Measurements from ENCODE around the gene GAK. TPM values are rescaled to one million over a fixed set of nuclear protein-coding genes. Genes with fewer than 3 reads are reported as not detected.

Gene GAK
- total RNA-seq, 1 donor from 2014 or later: 97.1 TPM

DNA sequence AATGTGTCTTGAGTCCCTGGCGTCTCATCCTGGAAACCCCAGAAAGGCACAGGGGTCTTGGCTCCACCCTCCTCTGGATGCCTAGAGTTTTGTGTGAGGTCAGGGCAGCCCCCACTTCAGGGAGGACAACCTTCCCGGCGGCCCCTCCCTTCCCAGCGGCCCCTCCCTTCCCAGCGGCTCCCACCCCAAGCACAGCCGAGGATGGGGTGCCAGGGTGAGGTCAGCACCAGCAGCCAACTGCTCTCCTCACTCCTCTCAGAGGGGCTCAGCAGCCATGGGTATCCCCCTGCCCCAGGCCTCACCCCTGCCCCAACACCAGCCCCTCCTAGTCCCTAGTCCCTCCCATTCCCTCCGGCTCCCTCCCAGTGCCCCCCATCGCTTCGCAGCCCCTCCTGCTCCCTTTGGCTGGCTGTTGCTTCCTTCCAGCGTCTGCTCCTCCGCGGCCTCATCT lies 23.8 kb upstream of the GAK start:
- TF ChIP-seq, protein P1, sequence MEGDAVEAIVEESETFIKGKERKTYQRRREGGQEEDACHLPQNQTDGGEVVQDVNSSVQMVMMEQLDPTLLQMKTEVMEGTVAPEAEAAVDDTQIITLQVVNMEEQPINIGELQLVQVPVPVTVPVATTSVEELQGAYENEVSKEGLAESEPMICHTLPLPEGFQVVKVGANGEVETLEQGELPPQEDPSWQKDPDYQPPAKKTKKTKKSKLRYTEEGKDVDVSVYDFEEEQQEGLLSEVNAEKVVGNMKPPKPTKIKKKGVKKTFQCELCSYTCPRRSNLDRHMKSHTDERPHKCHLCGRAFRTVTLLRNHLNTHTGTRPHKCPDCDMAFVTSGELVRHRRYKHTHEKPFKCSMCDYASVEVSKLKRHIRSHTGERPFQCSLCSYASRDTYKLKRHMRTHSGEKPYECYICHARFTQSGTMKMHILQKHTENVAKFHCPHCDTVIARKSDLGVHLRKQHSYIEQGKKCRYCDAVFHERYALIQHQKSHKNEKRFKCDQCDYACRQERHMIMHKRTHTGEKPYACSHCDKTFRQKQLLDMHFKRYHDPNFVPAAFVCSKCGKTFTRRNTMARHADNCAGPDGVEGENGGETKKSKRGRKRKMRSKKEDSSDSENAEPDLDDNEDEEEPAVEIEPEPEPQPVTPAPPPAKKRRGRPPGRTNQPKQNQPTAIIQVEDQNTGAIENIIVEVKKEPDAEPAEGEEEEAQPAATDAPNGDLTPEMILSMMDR (conservative IDR thresholded peaks at IDR 0.05): no peak
- no peaks in the 10 kb centered on the region for H3K27me3 Mint-ChIP-seq
- H3K27ac Mint-ChIP-seq: no peak overlapping the region
- no peak for DNase-seq (ENCODE audit: extremely low spot score, unreplicated experiment)
- H3K36me3 Mint-ChIP-seq: no peaks in the 10 kb centered on the region
- H3K4me3 Mint-ChIP-seq: no peak overlapping the region
- no peaks in the 10 kb centered on the region for H3K4me1 Mint-ChIP-seq (ENCODE audit: unreplicated experiment)
- H3K9me3 Mint-ChIP-seq: no peaks in the 10 kb centered on the region

DNA sequence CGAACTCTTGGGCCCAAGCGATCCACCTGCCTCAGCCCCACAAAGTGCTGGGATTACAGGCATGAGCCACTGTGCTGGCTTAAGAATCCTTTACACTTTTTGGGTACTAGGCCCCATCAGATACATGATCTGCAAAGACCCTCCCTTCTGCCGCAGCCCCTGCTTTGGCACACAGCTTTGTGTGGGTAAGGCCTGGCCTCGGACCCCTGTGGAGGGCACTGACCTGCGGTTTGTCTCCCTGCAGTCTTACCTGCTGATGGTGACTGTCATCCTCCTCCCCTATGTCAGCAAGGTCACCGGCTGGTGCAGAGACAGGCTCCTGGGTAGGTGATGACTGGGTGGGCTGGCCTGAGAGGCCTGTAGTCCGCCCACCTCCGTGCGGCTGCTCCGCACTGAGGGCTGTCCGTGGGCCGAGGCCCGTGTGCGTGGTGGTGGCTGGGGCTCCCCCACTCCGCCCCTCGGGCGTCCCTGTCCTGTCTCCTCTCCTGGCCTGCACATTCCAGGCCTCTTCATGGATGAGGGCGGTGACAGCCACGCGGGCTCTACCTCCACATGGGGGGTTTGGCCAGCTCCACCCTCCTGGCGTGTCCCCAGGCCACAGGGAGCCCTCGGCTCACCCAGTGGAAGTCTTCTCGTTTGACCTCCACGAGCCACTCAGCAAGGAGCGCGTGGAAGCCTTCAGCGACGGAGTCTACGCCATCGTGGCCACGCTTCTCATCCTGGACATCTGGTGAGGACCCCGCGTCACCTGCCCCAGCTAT lies 23.2 kb upstream of the GAK start:
- Mint-ChIP-seq H3K27ac (no peak overlapping the region), H3K27me3 (no peaks in the 10 kb centered on the region), H3K36me3 (no peaks in the 10 kb centered on the region), H3K4me1 (ENCODE audit: unreplicated experiment) (no peaks in the 10 kb centered on the region), H3K9me3 (no peaks in the 10 kb centered on the region), H3K4me3 (no peak overlapping the region)
- TF ChIP-seq, protein P1 (conservative IDR thresholded peaks at IDR 0.05): no peak
- no peak for DNase-seq (ENCODE audit: extremely low spot score, unreplicated experiment)

DNA sequence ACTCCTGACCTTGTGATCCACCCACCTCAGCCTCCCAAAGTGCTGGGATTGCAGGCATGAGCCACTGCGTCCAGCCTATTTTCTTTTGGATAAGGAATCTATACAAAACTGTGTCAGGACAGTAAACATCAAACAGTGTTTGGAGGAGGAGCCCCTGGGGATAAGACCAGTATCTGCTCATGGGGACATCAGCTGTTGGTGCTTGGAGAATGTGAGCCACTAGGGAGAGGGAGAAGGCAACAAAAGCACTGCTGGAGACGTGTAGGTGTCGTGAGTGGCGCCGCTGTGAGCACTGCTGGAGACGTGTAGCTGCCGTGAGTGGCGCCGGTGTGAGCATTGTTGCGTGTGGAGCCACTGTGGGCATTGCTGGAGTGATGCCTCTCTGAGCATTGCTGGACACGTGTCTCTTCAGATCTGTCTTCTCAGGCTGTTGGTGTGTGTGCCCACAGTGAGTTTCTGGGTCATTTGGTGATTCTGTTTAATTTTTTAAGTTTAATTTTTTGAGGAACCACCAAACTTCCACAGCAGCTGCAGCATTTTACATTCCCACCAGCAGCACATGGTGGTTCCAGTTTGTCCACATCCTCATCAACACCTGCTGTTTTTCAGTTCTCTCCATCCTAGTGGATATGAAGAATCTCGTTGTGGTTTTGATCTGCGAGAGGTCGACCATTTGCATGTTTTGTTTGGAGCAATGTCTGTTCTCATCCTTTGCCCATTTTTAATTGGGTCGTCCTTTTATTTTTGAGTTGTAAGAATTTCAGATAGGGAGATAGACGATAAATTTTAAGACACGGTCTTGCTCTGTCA lies 22.3 kb upstream of the GAK start:
- H3K36me3 Mint-ChIP-seq: no peaks in the 10 kb centered on the region
- DNase-seq (ENCODE audit: extremely low spot score, unreplicated experiment): peak; percentile 54
- TF ChIP-seq, protein P1 (conservative IDR thresholded peaks at IDR 0.05): no peak
- no peak overlapping the region for H3K27ac Mint-ChIP-seq
- H3K9me3 Mint-ChIP-seq: no peaks in the 10 kb centered on the region
- no peaks in the 10 kb centered on the region for H3K27me3 Mint-ChIP-seq
- H3K4me3 Mint-ChIP-seq: no peak overlapping the region
- no peaks in the 10 kb centered on the region for H3K4me1 Mint-ChIP-seq (ENCODE audit: unreplicated experiment)

DNA sequence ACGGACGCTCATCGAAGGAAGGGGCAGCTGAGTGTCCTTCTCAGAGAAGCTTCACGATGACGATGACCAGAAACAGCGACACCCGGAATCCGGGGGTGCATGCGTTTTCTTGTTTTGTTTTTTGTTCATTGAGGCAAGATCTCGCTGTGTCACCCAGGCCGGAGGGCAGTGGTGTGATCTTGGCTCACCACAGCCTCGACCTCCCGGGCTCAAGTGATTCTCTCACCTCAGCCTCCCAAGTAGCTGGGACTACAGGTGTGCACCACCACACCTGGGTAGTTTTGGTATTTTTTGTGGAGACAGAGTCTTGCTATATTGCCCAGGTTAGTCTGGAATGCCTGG lies 21.4 kb upstream of the GAK start:
- H3K4me3 Mint-ChIP-seq: no peak overlapping the region
- TF ChIP-seq, protein P1 (conservative IDR thresholded peaks at IDR 0.05): no peak
- no peaks in the 10 kb centered on the region for H3K27me3 Mint-ChIP-seq
- DNase-seq (ENCODE audit: extremely low spot score, unreplicated experiment): no peak
- H3K27ac Mint-ChIP-seq: no peak overlapping the region
- no peaks in the 10 kb centered on the region for H3K9me3 Mint-ChIP-seq
- H3K4me1 Mint-ChIP-seq (ENCODE audit: unreplicated experiment): no peaks in the 10 kb centered on the region
- H3K36me3 Mint-ChIP-seq: no peaks in the 10 kb centered on the region

DNA sequence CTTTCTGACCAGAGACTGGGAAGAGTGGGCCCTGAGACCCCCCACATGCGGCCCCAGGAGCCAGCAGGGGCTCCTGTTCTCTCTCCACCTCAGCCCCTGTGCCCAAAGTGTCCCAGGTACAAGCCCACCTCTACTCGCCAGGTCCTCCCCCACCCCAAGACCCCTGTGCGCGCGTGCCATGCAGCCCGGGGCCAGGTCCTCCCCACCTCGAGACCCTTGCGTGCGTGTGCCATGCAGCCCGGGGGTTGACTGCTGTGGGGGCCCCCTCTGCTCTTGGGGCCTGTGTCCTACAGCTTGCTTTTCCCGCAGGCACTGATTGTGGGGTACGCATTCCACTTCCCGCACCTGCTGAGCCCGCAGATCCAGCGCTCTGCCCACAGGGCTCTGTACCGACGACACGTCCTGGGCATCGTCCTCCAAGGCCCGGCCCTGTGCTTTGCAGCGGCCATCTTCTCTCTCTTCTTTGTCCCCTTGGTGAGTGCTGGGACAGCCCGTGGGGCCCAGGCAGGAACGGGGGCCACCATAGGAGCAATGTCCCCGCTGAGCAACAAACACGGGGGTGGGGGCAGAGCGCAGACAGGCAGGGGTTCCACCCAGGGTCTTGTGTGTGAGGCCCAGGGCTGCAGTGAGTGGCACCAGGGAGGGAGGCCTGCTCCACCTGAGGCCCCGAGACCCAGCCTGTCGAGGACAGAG lies 20.9 kb upstream of the GAK start:
- TF ChIP-seq, protein P1 (conservative IDR thresholded peaks at IDR 0.05): no peak
- Mint-ChIP-seq H3K36me3 (no peaks in the 10 kb centered on the region), H3K27me3 (no peaks in the 10 kb centered on the region), H3K4me1 (ENCODE audit: unreplicated experiment) (no peaks in the 10 kb centered on the region), H3K9me3 (no peaks in the 10 kb centered on the region), H3K27ac (no peak overlapping the region), H3K4me3 (no peak overlapping the region)
- DNase-seq (ENCODE audit: extremely low spot score, unreplicated experiment): peak; percentile 67
